Body of pancreas (tissue), 4 donors: ENCODE data around the gene ANKS1B. TPM values are rescaled to one million over a fixed set of nuclear protein-coding genes. Genes with fewer than 3 reads are reported as not detected.

Source experiments
- ATAC-seq: fragments of 150-250 bp; one replicate; pipeline ENCODE4 v1.9.1; 2016
- DNase-seq, 4 donors: peaks; one replicate each; pipeline ENCODE4 v3.0.0-alpha.2; 2019
- H3K27ac ChIP-seq, 4 donors: fragments of 200-600 bp; sonication (generic); 1 replicate in 3 of 4; 2 replicates in 1 of 4; pipeline versions ENCODE4 v1.5.1 to v1.6.1; 2016 to 2019; ENCODE audit warnings: mild to moderate bottlenecking in 1 of 4, mixed read lengths in 1 of 4, moderate library complexity in 1 of 4
- H3K27me3 ChIP-seq, 2 donors: fragments of 200-600 bp; sonication (generic); one replicate each; pipeline ENCODE4 v1.6.0; 2016; ENCODE audit warnings: mild to moderate bottlenecking in 1 of 2
- H3K36me3 ChIP-seq, 2 donors: fragments of 200-600 bp; sonication (generic); replicated peaks in 1 of 2; 2 replicates each; pipeline ENCODE4 v1.5.1; 2016; ENCODE audit warnings: low read depth in 2 of 2; ENCODE audit not compliant: insufficient read depth in 1 of 2
- H3K4me1 ChIP-seq: fragments of 200-600 bp; sonication (generic); one replicate; pipeline ENCODE4 v1.6.0; 2016
- H3K4me3 ChIP-seq, 2 donors: fragments of 200-600 bp; sonication (generic); 1 replicate in 1 of 2; 2 replicates in 1 of 2; pipeline ENCODE4 v1.5.1; 2016 to 2019
- H3K9me3 ChIP-seq, 3 donors: fragments of 200-600 bp; sonication (generic); 1 replicate in 2 of 3; 2 replicates in 1 of 3; pipeline ENCODE4 v1.5.1; 2016
- CTCF ChIP-seq, 7 experiments: fragments of 450-650 bp in 4 of 7; fragments of 200-600 bp in 3 of 7; sonication (generic) in 3 of 7; IDR thresholded peaks; one replicate each; pipeline ENCODE4 v1.5.1; 2016 to 2019; ENCODE audit warnings: antibody characterized with exemption in 7 of 7
- POLR2A ChIP-seq, 3 donors: fragments of 450-650 bp; IDR thresholded peaks; one replicate each; pipeline ENCODE4 v1.6.1; 2016; ENCODE audit warnings: antibody characterized with exemption in 3 of 3, mild to moderate bottlenecking in 2 of 3
- WGBS, 2 donors: methylation state at CpG; one replicate each; pipeline ENCODE4 v1.1.5; 2017; 5-methylcytosine and 5-hydroxymethylcytosine counted together
- intact Hi-C: fragments of 100-400 bp; cut with DNase I; formaldehyde crosslinking; loops from one replicate; pipeline ENCODE4 v1.15.1; 2023
- total RNA-seq, 2 donors: library from RNA; depleted of rRNA; stranded (reverse); fragments of >200 nt; gene quantifications; one replicate each; pipeline ENCODE4 v1.1.0, GENCODE V29; 2016

The ANKS1B gene
- total RNA-seq, 2 donors from 2014 or later: 2.1 to 10.2 TPM

DNA sequence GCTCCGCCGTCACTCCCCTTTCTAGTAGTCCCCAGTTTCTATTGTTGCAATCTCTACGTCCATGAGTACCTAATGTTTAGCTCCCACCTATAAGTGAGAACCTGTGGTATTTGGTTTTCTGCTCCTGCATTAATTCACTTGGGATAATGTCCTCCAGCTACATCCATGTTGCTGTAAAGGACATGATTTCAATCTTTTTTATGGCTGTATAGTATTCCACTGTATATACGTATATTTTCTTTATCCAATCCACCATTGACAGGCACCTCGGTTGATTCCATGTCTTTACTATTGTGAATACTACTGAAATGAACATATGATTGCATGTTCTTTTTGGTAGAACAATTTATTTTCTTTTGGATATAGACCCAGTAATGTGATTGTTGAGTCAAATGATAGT is 114.7 kb downstream of the ANKS1B start:
- H3K9me3 ChIP-seq: no peaks in the 10 kb centered on the region
- no peak for DNase-seq
- TF ChIP-seq POLR2A (IDR thresholded peaks at IDR 0.05): no peak
- TF ChIP-seq CTCF (IDR thresholded peaks at IDR 0.05): no peak
- WGBS, 2 donors: 87 to 89% methylated on average over 5 of the region's 5 CpGs
- no peak for ATAC-seq
- H3K27ac ChIP-seq: no peak overlapping the region
- no peaks in the 10 kb centered on the region for H3K4me1 ChIP-seq
- intact Hi-C loops: no loop called here
- no peaks in the 10 kb centered on the region for H3K36me3 ChIP-seq
- no peaks in the 10 kb centered on the region for H3K27me3 ChIP-seq
- no peak overlapping the region for H3K4me3 ChIP-seq

- DNase-seq (no peak), ATAC-seq (no peak)
- Histone ChIP-seq H3K9me3 (no peaks in the 10 kb centered on the region), H3K4me1 (no peaks in the 10 kb centered on the region), H3K36me3 (no peaks in the 10 kb centered on the region), H3K4me3 (no peak overlapping the region), H3K27ac (no peak overlapping the region), H3K27me3 (no peaks in the 10 kb centered on the region)
- TF ChIP-seq POLR2A (IDR thresholded peaks at IDR 0.05) (no peak), CTCF (IDR thresholded peaks at IDR 0.05) (no peak)
- intact Hi-C loops: no loop called here
- 68 to 69% methylated on average over 4 of the region's 4 CpGs for WGBS, 2 donors
These were observed 123.0 kb downstream of the ANKS1B start for GRCh38 chr12:99861731-99862130.

DNA sequence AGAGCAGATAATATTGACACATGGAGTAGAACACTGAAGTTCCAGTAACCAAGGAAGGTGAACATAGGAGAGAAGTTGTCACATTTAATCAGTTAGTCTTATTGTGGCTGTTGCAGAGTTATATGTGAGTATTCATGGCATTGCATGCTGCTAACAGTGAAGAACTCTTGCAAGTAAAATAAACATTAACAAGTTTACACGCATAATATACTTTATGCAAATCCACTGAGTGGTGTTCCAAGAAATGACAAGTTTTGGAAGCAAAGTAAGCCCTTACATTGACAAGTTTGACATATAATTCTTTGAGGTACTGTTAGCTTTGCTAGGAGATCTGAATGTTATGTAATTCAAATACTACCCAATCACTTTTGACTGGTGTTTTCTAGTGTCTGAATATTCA is 125.6 kb downstream of the ANKS1B start:
- TF ChIP-seq POLR2A (IDR thresholded peaks at IDR 0.05) (no peak), CTCF (IDR thresholded peaks at IDR 0.05) (no peak)
- Histone ChIP-seq H3K4me1 (no peaks in the 10 kb centered on the region), H3K36me3 (no peaks in the 10 kb centered on the region), H3K9me3 (no peaks in the 10 kb centered on the region), H3K27ac (no peak overlapping the region), H3K27me3 (no peaks in the 10 kb centered on the region), H3K4me3 (no peak overlapping the region)
- intact Hi-C loops: no loop called here
- DNase-seq: no peak
- ATAC-seq: no peak
- 68 to 79% methylated on average over 1 of the region's 1 CpG for WGBS, 2 donors

GRCh38 chr12:99852666-99853065 is 132.1 kb downstream of the ANKS1B start:
- no peak for DNase-seq
- 56 to 70% methylated on average over 4 to 5 of the region's 5 CpGs for WGBS, 2 donors

More at GRCh38 chr12:99852666-99853065, 132.1 kb downstream of the ANKS1B start:
- TF ChIP-seq POLR2A (IDR thresholded peaks at IDR 0.05): no peak
- TF ChIP-seq CTCF (IDR thresholded peaks at IDR 0.05): no peak
- intact Hi-C loops: no loop called here
- no peak overlapping the region for H3K27ac ChIP-seq
- H3K4me1 ChIP-seq: no peaks in the 10 kb centered on the region
- H3K4me3 ChIP-seq: no peak overlapping the region
- ATAC-seq: no peak
- H3K36me3 ChIP-seq: no peaks in the 10 kb centered on the region
- no peaks in the 10 kb centered on the region for H3K9me3 ChIP-seq
- no peaks in the 10 kb centered on the region for H3K27me3 ChIP-seq
